A673 (cell line): ENCODE results near the gene POU4F3. TPM values are rescaled to one million over a fixed set of nuclear protein-coding genes. Genes with fewer than 3 reads are reported as not detected.
A peak's percentile ranks its signal among the peaks of the same experiment; 100 is the strongest.

Experiments used
- BruUV-seq: library from RNA; stranded (reverse); fragments of 400-500 nt; replicated peaks from 2 replicates; lab custom pipeline; 2021; lab: Mats Ljungman, UMichigan
- CTCF ChIA-PET: fragments of 300-600 bp; sonication (Branson Sonifier 250); formaldehyde crosslinking; loops from one replicate; lab custom pipeline; 2022; ENCODE audit warnings: antibody characterized with exemption; lab: Charles Lee
- POLR2A ChIA-PET: fragments of 300-600 bp; sonication (Branson Sonifier 250); formaldehyde crosslinking; loops from one replicate; lab custom pipeline; 2022; ENCODE audit warnings: antibody characterized with exemption; ENCODE audit not compliant: low non-redundant PET; lab: Charles Lee
- DNase-seq: peaks from one replicate; pipeline ENCODE4 v3.0.0-alpha.2; 2015; ENCODE audit warnings: low spot score
- H3K27ac ChIP-seq: fragments of 200-600 bp; sonication (generic); 2 replicates; pipeline ENCODE4 v1.5.1; 2016; ENCODE audit warnings: mixed run types, low read depth, mild to moderate bottlenecking, mixed read lengths, antibody characterized with exemption, low read length; ENCODE audit not compliant: poor library complexity, severe bottlenecking
- H3K27me3 ChIP-seq: fragments of 200-600 bp; sonication (generic); replicated peaks from 2 replicates; pipeline ENCODE4 v1.6.1; 2017; ENCODE audit warnings: mixed run types, low read depth, mild to moderate bottlenecking, mixed read lengths, antibody characterized with exemption, low read length; ENCODE audit not compliant: insufficient read depth, poor library complexity
- H3K36me3 ChIP-seq: fragments of 200-600 bp; sonication (generic); 2 replicates; pipeline ENCODE4 v1.6.1; 2016; ENCODE audit warnings: mixed run types, mild to moderate bottlenecking, mixed read lengths, antibody characterized with exemption, low read length; ENCODE audit not compliant: insufficient read depth, poor library complexity, severe bottlenecking
- H3K4me1 ChIP-seq: fragments of 200-600 bp; sonication (generic); 2 replicates; pipeline ENCODE4 v1.6.1; 2017; ENCODE audit warnings: mixed run types, mild to moderate bottlenecking, mixed read lengths, antibody characterized with exemption, low read length; ENCODE audit not compliant: insufficient read depth, poor library complexity, severe bottlenecking
- H3K4me3 ChIP-seq: fragments of 200-600 bp; sonication (generic); 2 replicates; pipeline ENCODE4 v1.5.1; 2016; ENCODE audit warnings: low read depth, mixed run types, mild to moderate bottlenecking, mixed read lengths, low read length; ENCODE audit not compliant: poor library complexity, severe bottlenecking
- H3K9me3 ChIP-seq: fragments of 200-600 bp; sonication (generic); 2 replicates; pipeline ENCODE4 v1.6.1; 2016; ENCODE audit warnings: mixed run types, low read depth, mild to moderate bottlenecking, mixed read lengths, antibody characterized with exemption, low read length; ENCODE audit not compliant: poor library complexity, severe bottlenecking
- CTCF ChIP-seq: fragments of 300-800, 200-600 bp; sonication (generic); conservative IDR thresholded peaks from 2 replicates; pipeline ENCODE4 v1.5.1; 2017; ENCODE audit warnings: low read depth, mild to moderate bottlenecking, antibody characterized with exemption, low read length, moderate library complexity, mixed read lengths
- EZH2 ChIP-seq: fragments of 200-600 bp; sonication (generic); IDR thresholded peaks from 2 replicates; pipeline ENCODE4 v1.6.1; 2017; ENCODE audit warnings: borderline replicate concordance, low read depth, mild to moderate bottlenecking, mixed read lengths, antibody characterized with exemption, low read length; ENCODE audit not compliant: poor library complexity, severe bottlenecking
- intact Hi-C: fragments of 100-400 bp; cut with micrococcal nuclease; formaldehyde crosslinking; loops from one replicate; pipeline ENCODE4 v1.10.0; 2022; ENCODE audit not compliant: unreplicated experiment
- total RNA-seq: library from RNA; stranded (reverse); gene quantifications from 2 replicates; pipeline ENCODE4 v1.2.3, GENCODE V29; 2021

POU4F3 gene
- total RNA-seq, 1 experiment from 2014 or later: 0.11 TPM

- no TSS peak for BruUV-seq
- Histone ChIP-seq H3K4me1 (peaks cover 2% of the 10 kb centered on the region), H3K27me3 (no peaks in the 10 kb centered on the region), H3K4me3 (no peak overlapping the region), H3K36me3 (no peaks in the 10 kb centered on the region), H3K9me3 (no peaks in the 10 kb centered on the region), H3K27ac (peak overlapping the region; percentile 5)
- intact Hi-C loops: no loop called here
- DNase-seq: peak; percentile 46
- CTCF ChIA-PET: no interaction called here
- POLR2A ChIA-PET: no interaction called here
- TF ChIP-seq CTCF (no peak), EZH2 (no peak)
Measured at GRCh38 chr5:146368137-146368536, 29.5 kb downstream of the POU4F3 start.

GRCh38 chr5:146369691-146370090, 31.1 kb downstream of the POU4F3 start:
- Histone ChIP-seq H3K36me3 (no peaks in the 10 kb centered on the region), H3K4me1 (peaks cover 2% of the 10 kb centered on the region), H3K27me3 (no peaks in the 10 kb centered on the region), H3K9me3 (no peaks in the 10 kb centered on the region), H3K4me3 (no peak overlapping the region), H3K27ac (no peak overlapping the region)
- BruUV-seq: no TSS peak
- intact Hi-C loops: no loop called here
- POLR2A ChIA-PET: no interaction called here
- DNase-seq: no peak
- CTCF ChIA-PET: no interaction called here
- no peak for TF ChIP-seq CTCF
- TF ChIP-seq EZH2: no peak

- Histone ChIP-seq H3K4me1 (no peaks in the 10 kb centered on the region), H3K27me3 (no peaks in the 10 kb centered on the region), H3K27ac (no peak overlapping the region), H3K36me3 (no peaks in the 10 kb centered on the region), H3K4me3 (no peak overlapping the region), H3K9me3 (no peaks in the 10 kb centered on the region)
- ChIA-PET POLR2A (no interaction called here), CTCF (no interaction called here)
- BruUV-seq: no TSS peak
- no peak for TF ChIP-seq CTCF
- no peak for TF ChIP-seq EZH2
- no peak for DNase-seq
- intact Hi-C loops: no loop called here
Measured at GRCh38 chr5:146376821-146377220, 38.2 kb downstream of the POU4F3 start.
